ENCODE measurements around the gene ATRNL1.

GRCh38 chr10:115384665-115385064, 291.5 kb downstream of the ATRNL1 start:
- TF ChIP-seq, protein P1, sequence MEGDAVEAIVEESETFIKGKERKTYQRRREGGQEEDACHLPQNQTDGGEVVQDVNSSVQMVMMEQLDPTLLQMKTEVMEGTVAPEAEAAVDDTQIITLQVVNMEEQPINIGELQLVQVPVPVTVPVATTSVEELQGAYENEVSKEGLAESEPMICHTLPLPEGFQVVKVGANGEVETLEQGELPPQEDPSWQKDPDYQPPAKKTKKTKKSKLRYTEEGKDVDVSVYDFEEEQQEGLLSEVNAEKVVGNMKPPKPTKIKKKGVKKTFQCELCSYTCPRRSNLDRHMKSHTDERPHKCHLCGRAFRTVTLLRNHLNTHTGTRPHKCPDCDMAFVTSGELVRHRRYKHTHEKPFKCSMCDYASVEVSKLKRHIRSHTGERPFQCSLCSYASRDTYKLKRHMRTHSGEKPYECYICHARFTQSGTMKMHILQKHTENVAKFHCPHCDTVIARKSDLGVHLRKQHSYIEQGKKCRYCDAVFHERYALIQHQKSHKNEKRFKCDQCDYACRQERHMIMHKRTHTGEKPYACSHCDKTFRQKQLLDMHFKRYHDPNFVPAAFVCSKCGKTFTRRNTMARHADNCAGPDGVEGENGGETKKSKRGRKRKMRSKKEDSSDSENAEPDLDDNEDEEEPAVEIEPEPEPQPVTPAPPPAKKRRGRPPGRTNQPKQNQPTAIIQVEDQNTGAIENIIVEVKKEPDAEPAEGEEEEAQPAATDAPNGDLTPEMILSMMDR (IDR thresholded peaks at IDR 0.05; ENCODE audit: low read depth, low read length, poor library complexity, severe bottlenecking) = no peak
- no peak for TF ChIP-seq EZH2phosphoT487 (IDR thresholded peaks at IDR 0.05; ENCODE audit: borderline replicate concordance, low read length)

All from DOHH2 (cell line).